Chondrocyte (in vitro differentiated cells): Measurements from ENCODE around the gene SLC1A1. TPM values are rescaled to one million over a fixed set of nuclear protein-coding genes. Genes with fewer than 3 reads are reported as not detected.

Experiments
- DNase-seq: peaks from one replicate; pipeline ENCODE4 v3.0.0; 2021; ENCODE audit warnings: mixed read lengths, low spot score
- H3K27ac Mint-ChIP-seq: one replicate; pipeline ENCODE4 v1.8.0; 2021; ENCODE audit warnings: mild to moderate bottlenecking, moderate library complexity, mixed read lengths; ENCODE audit not compliant: unreplicated experiment
- H3K27me3 Mint-ChIP-seq: 2 replicates; pipeline ENCODE4 v1.8.0; 2021; ENCODE audit warnings: low read depth, mixed read lengths
- H3K36me3 Mint-ChIP-seq: 2 replicates; pipeline ENCODE4 v1.8.0; 2021; ENCODE audit warnings: low read depth, mixed read lengths
- H3K4me1 Mint-ChIP-seq: 2 replicates; pipeline ENCODE4 v1.8.0; 2021; ENCODE audit warnings: low read depth, mild to moderate bottlenecking, mixed read lengths
- H3K4me3 Mint-ChIP-seq: one replicate; pipeline ENCODE4 v1.8.0; 2021; ENCODE audit warnings: mild to moderate bottlenecking, moderate library complexity, mixed read lengths; ENCODE audit not compliant: unreplicated experiment
- H3K9me3 Mint-ChIP-seq: 2 replicates; pipeline ENCODE4 v1.8.0; 2021; ENCODE audit warnings: low read depth, mixed read lengths
- CTCF ChIP-seq: fragments of 200-600 bp; sonication (generic); IDR thresholded peaks from 2 replicates; pipeline ENCODE4 v1.5.0; 2021; ENCODE audit warnings: antibody characterized with exemption, mild to moderate bottlenecking, moderate library complexity
- total RNA-seq: library from RNA; stranded (reverse); gene quantifications from 3 replicates; pipeline ENCODE4 v1.2.1, GENCODE V29; 2021

SLC1A1 gene
- total RNA-seq, 1 donor from 2014 or later = 11.0 TPM

GRCh38 chr9:4548811-4549725, 58.8 kb downstream of the SLC1A1 start:
- H3K27me3 Mint-ChIP-seq = no peaks in the 10 kb centered on the region
- H3K27ac Mint-ChIP-seq = no peak overlapping the region
- peaks cover 5% of the 10 kb centered on the region for H3K36me3 Mint-ChIP-seq
- peak; percentile 39 for TF ChIP-seq CTCF
- DNase-seq = no peak
- H3K9me3 Mint-ChIP-seq = no peaks in the 10 kb centered on the region
- H3K4me1 Mint-ChIP-seq = peaks cover 41% of the 10 kb centered on the region
- H3K4me3 Mint-ChIP-seq = no peak overlapping the region

- H3K36me3 Mint-ChIP-seq = peaks cover 5% of the 10 kb centered on the region
- no peaks in the 10 kb centered on the region for H3K27me3 Mint-ChIP-seq
- H3K9me3 Mint-ChIP-seq = no peaks in the 10 kb centered on the region
- no peak overlapping the region for H3K4me3 Mint-ChIP-seq
- DNase-seq = no peak
- no peak overlapping the region for H3K27ac Mint-ChIP-seq
- no peak for TF ChIP-seq CTCF
- peaks cover 40% of the 10 kb centered on the region for H3K4me1 Mint-ChIP-seq
These were observed 59.6 kb downstream of the SLC1A1 start for GRCh38 chr9:4549751-4550295.

- H3K27ac Mint-ChIP-seq = no peak overlapping the region
- no peaks in the 10 kb centered on the region for H3K27me3 Mint-ChIP-seq
- peaks cover 35% of the 10 kb centered on the region for H3K4me1 Mint-ChIP-seq
- peaks cover 4% of the 10 kb centered on the region for H3K36me3 Mint-ChIP-seq
- DNase-seq = no peak
- H3K9me3 Mint-ChIP-seq = no peaks in the 10 kb centered on the region
- H3K4me3 Mint-ChIP-seq = no peak overlapping the region
- no peak for TF ChIP-seq CTCF
These were observed 60.7 kb downstream of the SLC1A1 start for GRCh38 chr9:4550777-4551484.

- Mint-ChIP-seq H3K4me3 (no peak overlapping the region), H3K9me3 (no peaks in the 10 kb centered on the region), H3K36me3 (peaks cover 4% of the 10 kb centered on the region), H3K27ac (no peak overlapping the region), H3K4me1 (peaks cover 26% of the 10 kb centered on the region), H3K27me3 (no peaks in the 10 kb centered on the region)
- TF ChIP-seq CTCF = no peak
- DNase-seq = no peak
These were observed 63.7 kb downstream of the SLC1A1 start for GRCh38 chr9:4553951-4554381.

GRCh38 chr9:4555236-4555635, 65.0 kb downstream of the SLC1A1 start:
- Mint-ChIP-seq H3K4me3 (no peak overlapping the region), H3K9me3 (no peaks in the 10 kb centered on the region), H3K27me3 (no peaks in the 10 kb centered on the region), H3K27ac (no peak overlapping the region), H3K36me3 (peaks cover 4% of the 10 kb centered on the region), H3K4me1 (peaks cover 21% of the 10 kb centered on the region)
- DNase-seq = no peak
- no peak for TF ChIP-seq CTCF
